NCI-H748 (cell line): ENCODE data around the gene TUG1.

Experiments
- DNase-seq: peaks from one replicate; lab custom pipeline; 2025; ENCODE audit not compliant: unreplicated experiment; lab: John Stamatoyannopoulos, UW

TUG1 gene

GRCh38 chr22:30996462-30996861 is 27.4 kb downstream of the TUG1 start:
- no peak for DNase-seq

- DNase-seq: peak; percentile 17
Observed at GRCh38 chr22:30998329-30998728, 29.3 kb downstream of the TUG1 start.

GRCh38 chr22:31001124-31001770 is 32.2 kb downstream of the TUG1 start:
- DNase-seq: no peak

- no peak for DNase-seq
Observed at GRCh38 chr22:31005535-31005934, 36.5 kb downstream of the TUG1 start.

GRCh38 chr22:31019191-31019930 is 50.3 kb downstream of the TUG1 start:
- no peak for DNase-seq

DNA sequence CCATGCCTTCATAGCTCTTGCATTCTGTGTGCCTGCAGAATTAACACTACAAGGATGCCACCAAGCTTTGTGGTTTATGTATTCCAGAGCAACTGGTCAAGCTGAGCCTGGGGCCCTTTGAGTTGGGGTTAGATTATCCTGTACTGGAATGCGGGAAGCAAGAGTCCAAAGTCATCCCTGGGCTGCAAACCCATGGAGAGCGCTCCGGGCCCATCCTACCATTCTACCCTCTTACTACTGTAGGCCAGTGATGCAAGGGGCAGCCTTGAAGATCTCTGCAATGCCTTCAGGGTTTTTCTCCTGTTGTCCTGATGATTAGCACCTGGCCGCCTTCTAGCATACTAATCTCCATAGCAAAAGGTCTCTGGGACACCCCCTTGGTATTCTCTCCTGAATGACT is 51.3 kb downstream of the TUG1 start:
- no peak for DNase-seq

DNA sequence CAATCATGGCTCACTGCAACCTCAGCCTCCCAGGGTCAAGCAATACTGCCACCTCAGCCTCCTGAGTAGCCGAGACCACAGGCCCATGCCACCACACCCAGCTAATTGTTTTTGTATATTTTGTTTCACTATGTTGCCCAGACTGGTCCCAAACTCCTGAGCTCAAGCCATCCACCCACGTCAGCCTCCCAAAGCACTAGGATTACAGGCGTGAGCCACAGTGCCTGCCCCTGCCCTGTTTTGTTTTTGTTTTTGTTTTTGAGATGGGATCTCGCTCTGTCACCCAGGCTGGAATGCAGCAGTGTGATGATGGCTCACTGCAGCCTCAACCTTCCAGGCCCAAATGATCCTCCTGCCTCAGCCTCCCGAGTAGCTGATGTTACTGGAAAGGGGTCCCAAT is 53.5 kb downstream of the TUG1 start:
- DNase-seq: no peak
